Testis (tissue), 3 donors: Measurements from ENCODE around the gene PIP5K1B. TPM values are rescaled to one million over a fixed set of nuclear protein-coding genes. Genes with fewer than 3 reads are reported as not detected.

Experiments
- DNase-seq: peaks from one replicate; pipeline ENCODE4 v3.0.0-alpha.2; 2019
- H3K27ac ChIP-seq, 2 donors: fragments of 200-600 bp; sonication (generic); one replicate each; pipeline ENCODE4 v1.5.1; 2019
- H3K27me3 ChIP-seq: fragments of 200-600 bp; sonication (generic); one replicate; pipeline ENCODE4 v1.5.1; 2019
- H3K36me3 ChIP-seq: fragments of 200-600 bp; sonication (generic); one replicate; pipeline ENCODE4 v1.5.1; 2017; ENCODE audit warnings: low read depth; ENCODE audit errors: missing control alignments
- H3K4me1 ChIP-seq: fragments of 200-600 bp; sonication (generic); one replicate; pipeline ENCODE4 v1.5.1; 2019
- H3K4me3 ChIP-seq, 2 donors: fragments of 200-600 bp; sonication (generic); one replicate each; pipeline ENCODE4 v1.5.1; 2017 to 2019
- H3K9me3 ChIP-seq: fragments of 200-600 bp; sonication (generic); one replicate; pipeline ENCODE4 v1.5.1; 2017
- POLR2A ChIP-seq: fragments of 450-650 bp; IDR thresholded peaks from one replicate; pipeline ENCODE4 v1.6.1; 2017; ENCODE audit warnings: antibody characterized with exemption, mild to moderate bottlenecking, moderate library complexity
- WGBS, 2 donors: methylation state at CpG; one replicate each; pipeline ENCODE4 v1.1.5; 2018; 5-methylcytosine and 5-hydroxymethylcytosine counted together
- intact Hi-C: fragments of 100-400 bp; cut with DNase I; formaldehyde crosslinking; loops from one replicate; pipeline ENCODE4 v1.15.1; 2023; ENCODE audit warnings: low total_unique reads
- polyA plus RNA-seq: library from polyadenylated mRNA; stranded (reverse); fragments of 350-450 nt; fragmentation: Illumina TruSeq; extraction: RNeasy Lipid Tissue Mini Kit (QIAGEN cat#74804); gene quantifications from one replicate; pipeline ENCODE4 v1.2.3, GENCODE V29; 2014; ENCODE audit warnings: low read depth, low replicate concordance; ENCODE audit not compliant: insufficient read depth
- total RNA-seq, 2 donors: library from RNA; depleted of rRNA; stranded (reverse); fragments of >200 nt; gene quantifications; one replicate each; pipeline ENCODE4 v1.2.3, GENCODE V29; 2016
- TF ChIP-seq, protein P1 (sequence below), 3 experiments: fragments of 450-650 bp in 2 of 3; fragments of 200-600 bp in 1 of 3; sonication (generic) in 1 of 3; IDR thresholded peaks; one replicate each; pipeline ENCODE4 v1.5.1; 2016 to 2019; ENCODE audit warnings: antibody characterized with exemption in 3 of 3, mild to moderate bottlenecking in 2 of 3, moderate library complexity in 1 of 3

PIP5K1B gene
- total and polyA plus RNA-seq, 3 donors from 2014 or later = 53.6 to 70.5 (median 66.9) TPM

GRCh38 chr9:68714416-68715180, 9.6 kb downstream of the PIP5K1B start:
- 94 to 95% methylated on average over 4 of the region's 4 CpGs for WGBS, 2 donors
- no peak for TF ChIP-seq POLR2A
- TF ChIP-seq, protein P1, sequence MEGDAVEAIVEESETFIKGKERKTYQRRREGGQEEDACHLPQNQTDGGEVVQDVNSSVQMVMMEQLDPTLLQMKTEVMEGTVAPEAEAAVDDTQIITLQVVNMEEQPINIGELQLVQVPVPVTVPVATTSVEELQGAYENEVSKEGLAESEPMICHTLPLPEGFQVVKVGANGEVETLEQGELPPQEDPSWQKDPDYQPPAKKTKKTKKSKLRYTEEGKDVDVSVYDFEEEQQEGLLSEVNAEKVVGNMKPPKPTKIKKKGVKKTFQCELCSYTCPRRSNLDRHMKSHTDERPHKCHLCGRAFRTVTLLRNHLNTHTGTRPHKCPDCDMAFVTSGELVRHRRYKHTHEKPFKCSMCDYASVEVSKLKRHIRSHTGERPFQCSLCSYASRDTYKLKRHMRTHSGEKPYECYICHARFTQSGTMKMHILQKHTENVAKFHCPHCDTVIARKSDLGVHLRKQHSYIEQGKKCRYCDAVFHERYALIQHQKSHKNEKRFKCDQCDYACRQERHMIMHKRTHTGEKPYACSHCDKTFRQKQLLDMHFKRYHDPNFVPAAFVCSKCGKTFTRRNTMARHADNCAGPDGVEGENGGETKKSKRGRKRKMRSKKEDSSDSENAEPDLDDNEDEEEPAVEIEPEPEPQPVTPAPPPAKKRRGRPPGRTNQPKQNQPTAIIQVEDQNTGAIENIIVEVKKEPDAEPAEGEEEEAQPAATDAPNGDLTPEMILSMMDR (IDR thresholded peaks at IDR 0.05) = no peak
- no peak for DNase-seq
- no peak overlapping the region for H3K4me3 ChIP-seq
- no peaks in the 10 kb centered on the region for H3K9me3 ChIP-seq
- no peak overlapping the region for H3K27ac ChIP-seq
- intact Hi-C loops = no loop called here
- peaks cover 4% of the 10 kb centered on the region for H3K4me1 ChIP-seq
- no peaks in the 10 kb centered on the region for H3K27me3 ChIP-seq
- no peaks in the 10 kb centered on the region for H3K36me3 ChIP-seq

DNA sequence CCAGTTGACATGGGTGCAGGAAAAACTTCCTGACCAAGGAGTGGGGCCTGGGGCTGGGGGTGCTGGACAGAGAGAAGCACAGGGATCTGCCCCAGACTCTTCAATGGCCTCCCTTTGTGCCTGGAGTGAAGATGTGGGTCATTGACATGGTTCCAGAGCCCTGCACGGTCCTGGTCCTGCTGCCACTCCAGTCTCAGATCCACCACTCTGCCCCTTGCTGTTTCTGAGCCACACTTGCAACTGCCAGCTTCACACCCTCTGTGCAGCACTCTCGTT, 10.1 kb downstream of the PIP5K1B start:
- Histone ChIP-seq H3K27ac (no peak overlapping the region), H3K27me3 (no peaks in the 10 kb centered on the region), H3K4me3 (no peak overlapping the region), H3K4me1 (peaks cover 6% of the 10 kb centered on the region), H3K9me3 (no peaks in the 10 kb centered on the region), H3K36me3 (no peaks in the 10 kb centered on the region)
- DNase-seq = no peak
- TF ChIP-seq POLR2A = no peak
- TF ChIP-seq, protein P1 (IDR thresholded peaks at IDR 0.05) = no peak
- WGBS, 2 donors = 68 to 89% methylated on average over 1 to 2 of the region's 2 CpGs
- intact Hi-C loops = no loop called here

DNA sequence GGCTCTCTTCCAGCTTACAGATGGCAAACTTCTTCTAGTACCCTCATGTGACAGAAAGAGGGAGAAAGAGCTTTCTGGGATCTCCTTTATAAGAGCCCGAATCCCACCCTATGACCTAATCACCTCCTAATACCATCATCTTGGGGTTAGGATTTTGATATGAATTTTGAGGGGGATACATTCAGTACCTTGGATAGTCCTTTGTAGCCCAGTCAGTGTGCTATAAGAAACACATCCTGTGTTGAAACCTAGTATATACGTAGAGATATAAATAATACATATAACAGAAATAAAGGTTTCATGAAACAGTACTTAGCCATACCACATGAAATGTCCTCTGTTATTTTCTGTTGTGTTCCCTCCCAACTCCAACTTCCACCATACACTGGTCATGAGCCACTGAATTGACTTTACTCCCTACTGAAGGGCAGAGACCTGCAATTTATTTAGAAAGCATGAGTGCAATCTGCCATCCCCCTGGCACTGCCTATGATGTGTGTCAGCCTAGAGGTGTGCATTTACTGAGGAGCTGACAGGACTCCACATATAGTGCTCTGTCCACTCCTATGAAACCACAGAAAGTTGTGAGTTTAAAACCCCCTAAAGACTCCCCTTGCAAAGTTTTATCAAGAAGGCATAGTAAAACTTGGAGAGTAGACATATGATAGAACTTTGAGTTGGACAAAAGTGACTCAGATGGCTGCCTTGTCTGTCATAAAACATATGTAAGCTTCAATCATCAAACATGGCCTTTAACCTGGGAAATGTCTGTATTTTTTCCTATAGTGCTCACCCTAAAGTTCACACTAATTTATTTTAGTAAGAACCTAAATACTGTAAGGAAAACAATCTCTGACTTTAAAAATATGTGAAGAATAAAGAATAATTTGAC, 12.8 kb downstream of the PIP5K1B start:
- Histone ChIP-seq H3K27ac (no peak overlapping the region), H3K4me3 (no peak overlapping the region), H3K4me1 (peaks cover 6% of the 10 kb centered on the region), H3K36me3 (no peaks in the 10 kb centered on the region), H3K27me3 (no peaks in the 10 kb centered on the region), H3K9me3 (no peaks in the 10 kb centered on the region)
- DNase-seq = no peak
- intact Hi-C loops = no loop called here
- no peak for TF ChIP-seq POLR2A
- TF ChIP-seq, protein P1 (IDR thresholded peaks at IDR 0.05) = no peak
- WGBS, 2 donors = 86 to 89% methylated on average over 2 of the region's 2 CpGs

DNA sequence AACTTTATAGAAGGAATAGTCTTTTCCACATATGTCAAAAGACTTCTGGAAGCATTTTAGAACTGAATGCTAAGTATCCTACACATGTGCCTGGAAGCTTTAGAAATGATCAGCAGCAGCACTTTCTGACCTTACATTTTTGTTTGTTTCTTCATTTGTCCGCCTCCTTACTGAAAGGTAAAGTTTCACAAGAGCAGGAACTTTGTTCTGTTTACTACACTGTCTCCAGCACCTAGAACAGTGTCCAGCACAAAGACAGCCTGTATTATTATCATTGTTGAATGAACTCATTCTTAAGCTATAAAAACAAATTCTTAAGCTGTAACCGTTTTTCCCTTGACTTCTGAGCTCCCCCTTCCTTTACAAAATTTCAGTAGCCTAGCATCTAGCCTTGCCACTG, 14.8 kb downstream of the PIP5K1B start:
- Histone ChIP-seq H3K27ac (no peak overlapping the region), H3K36me3 (no peaks in the 10 kb centered on the region), H3K4me3 (no peak overlapping the region), H3K4me1 (peaks cover 6% of the 10 kb centered on the region), H3K27me3 (no peaks in the 10 kb centered on the region), H3K9me3 (no peaks in the 10 kb centered on the region)
- DNase-seq = no peak
- intact Hi-C loops = no loop called here
- WGBS, 2 donors = 33 to 45% methylated on average over 2 of the region's 2 CpGs
- no peak for TF ChIP-seq POLR2A
- TF ChIP-seq, protein P1 (IDR thresholded peaks at IDR 0.05) = no peak
